ENCODE data around the gene PLXNC1.

The PLXNC1 gene

DNA sequence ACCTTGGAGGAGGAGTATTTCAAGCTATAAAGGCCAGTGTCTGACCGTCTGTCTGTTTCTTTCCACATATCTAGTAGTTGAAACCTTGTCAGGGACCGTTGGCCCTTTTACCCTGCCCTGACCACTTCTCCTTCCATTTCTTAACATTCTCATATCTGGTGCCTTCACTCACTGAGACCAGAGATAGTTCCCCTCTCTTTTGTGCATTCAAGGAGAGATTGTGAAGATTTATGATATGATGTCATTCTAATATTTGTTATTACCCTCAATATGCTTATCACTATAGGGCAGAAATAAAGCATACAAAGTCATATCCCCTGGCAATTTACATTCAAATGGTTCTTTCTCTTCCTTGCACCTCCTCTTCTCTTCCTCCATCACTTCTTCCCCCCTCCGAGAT lies 83.3 kb downstream of the PLXNC1 start:
- H3K4me1 ChIP-seq (ENCODE audit: insufficient read depth, low read length), result no peaks in the 10 kb centered on the region
- H3K27ac ChIP-seq (ENCODE audit: low read depth, low read length), result no peak overlapping the region
- H3K9ac ChIP-seq (ENCODE audit: low read length), result no peak overlapping the region
- no peaks in the 10 kb centered on the region for H3K27me3 ChIP-seq (ENCODE audit: control insufficient read depth in 1 of 2, insufficient read depth in 2 of 2, low read length in 2 of 2)
- H3K4me3 ChIP-seq (ENCODE audit: low read depth in 1 of 2, low read length in 2 of 2), result no peak overlapping the region
- H3K36me3 ChIP-seq (ENCODE audit: insufficient read depth, low read length), result no peaks in the 10 kb centered on the region
- no peaks in the 10 kb centered on the region for H3K9me3 ChIP-seq (ENCODE audit: low read length)

DNA sequence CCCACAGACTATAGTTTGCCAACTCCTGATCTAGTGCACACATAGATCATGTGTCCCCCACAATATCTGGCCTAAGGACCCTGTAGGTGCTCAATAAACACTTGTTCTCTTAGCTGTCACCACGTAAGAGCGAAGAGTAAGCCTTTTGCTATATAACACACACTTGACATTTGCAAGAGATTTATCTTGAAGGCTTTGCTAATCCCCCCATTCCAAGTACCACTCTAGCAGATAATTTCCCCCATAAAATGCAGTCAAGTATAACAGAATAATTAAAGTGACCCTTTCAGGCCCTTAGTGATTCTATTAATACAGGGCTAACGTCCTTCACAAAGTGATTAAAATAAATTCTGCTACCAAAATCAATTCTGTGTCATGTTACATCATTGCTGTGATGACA lies 87.5 kb downstream of the PLXNC1 start:
- Histone ChIP-seq H3K36me3 (ENCODE audit: insufficient read depth, low read length) (no peaks in the 10 kb centered on the region), H3K9me3 (ENCODE audit: low read length) (no peaks in the 10 kb centered on the region), H3K27ac (ENCODE audit: low read depth, low read length) (no peak overlapping the region), H3K4me1 (ENCODE audit: insufficient read depth, low read length) (no peaks in the 10 kb centered on the region), H3K9ac (ENCODE audit: low read length) (no peak overlapping the region), H3K4me3 (ENCODE audit: low read depth in 1 of 2, low read length in 2 of 2) (no peak overlapping the region), H3K27me3 (ENCODE audit: control insufficient read depth in 1 of 2, insufficient read depth in 2 of 2, low read length in 2 of 2) (no peaks in the 10 kb centered on the region)

DNA sequence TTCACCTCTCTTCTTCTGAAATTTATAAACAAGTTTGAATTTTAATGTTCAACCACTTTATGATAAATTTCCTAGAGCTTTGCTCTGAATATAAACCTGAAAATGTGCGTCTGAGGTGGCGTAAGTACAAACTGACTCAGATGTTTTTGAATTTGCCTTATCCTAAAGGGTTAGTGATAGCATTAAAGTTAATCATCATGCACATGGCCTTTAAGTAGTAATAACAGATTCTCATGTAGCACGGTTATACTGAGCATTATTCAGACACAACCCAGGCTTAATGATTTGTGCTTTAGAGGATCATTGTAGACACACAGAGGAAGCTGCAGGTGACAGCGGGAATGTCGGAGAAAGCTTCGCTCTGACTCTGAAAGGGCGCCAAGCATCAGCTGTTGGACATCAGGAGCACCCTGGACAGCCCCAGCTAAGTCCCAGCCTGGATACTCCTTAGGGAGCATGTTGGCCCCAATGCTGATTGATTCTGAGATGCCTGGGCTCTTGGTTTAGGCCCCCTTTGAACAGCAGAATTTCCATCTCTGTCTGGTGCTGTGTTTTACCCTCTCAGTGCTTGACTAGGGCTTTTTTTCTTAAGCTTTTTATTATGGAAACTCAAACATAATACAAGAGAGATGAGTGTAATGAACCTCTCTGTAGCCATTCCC lies 91.1 kb downstream of the PLXNC1 start:
- no peaks in the 10 kb centered on the region for H3K27me3 ChIP-seq (ENCODE audit: control insufficient read depth in 1 of 2, insufficient read depth in 2 of 2, low read length in 2 of 2)
- H3K9ac ChIP-seq (ENCODE audit: low read length), result no peak overlapping the region
- H3K4me3 ChIP-seq (ENCODE audit: low read depth in 1 of 2, low read length in 2 of 2), result no peak overlapping the region
- no peaks in the 10 kb centered on the region for H3K9me3 ChIP-seq (ENCODE audit: low read length)
- H3K27ac ChIP-seq (ENCODE audit: low read depth, low read length), result no peak overlapping the region
- no peaks in the 10 kb centered on the region for H3K4me1 ChIP-seq (ENCODE audit: insufficient read depth, low read length)
- no peaks in the 10 kb centered on the region for H3K36me3 ChIP-seq (ENCODE audit: insufficient read depth, low read length)

DNA sequence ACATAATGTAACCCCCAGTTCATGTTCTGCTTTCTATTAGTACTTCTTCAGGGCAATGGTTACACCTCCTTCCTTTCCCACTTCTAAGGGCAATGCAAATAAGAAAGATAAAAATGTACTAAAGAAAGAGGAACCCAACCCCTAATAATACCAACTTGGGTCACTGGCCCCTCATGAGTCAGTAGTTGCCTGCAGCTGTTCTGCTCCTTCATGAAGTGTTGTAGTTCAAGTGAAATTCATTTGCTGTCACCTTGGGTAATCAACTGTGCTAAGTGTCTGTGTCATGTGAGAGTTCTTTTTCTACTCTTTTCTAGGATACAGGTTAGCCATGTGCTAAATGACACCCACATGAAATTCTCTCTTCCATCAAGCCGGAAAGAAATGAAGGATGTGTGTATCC lies 91.8 kb downstream of the PLXNC1 start:
- Histone ChIP-seq H3K36me3 (ENCODE audit: insufficient read depth, low read length) (no peaks in the 10 kb centered on the region), H3K27ac (ENCODE audit: low read depth, low read length) (no peak overlapping the region), H3K4me1 (ENCODE audit: insufficient read depth, low read length) (no peaks in the 10 kb centered on the region), H3K9ac (ENCODE audit: low read length) (no peak overlapping the region), H3K27me3 (ENCODE audit: control insufficient read depth in 1 of 2, insufficient read depth in 2 of 2, low read length in 2 of 2) (no peaks in the 10 kb centered on the region), H3K4me3 (ENCODE audit: low read depth in 1 of 2, low read length in 2 of 2) (no peak overlapping the region), H3K9me3 (ENCODE audit: low read length) (no peaks in the 10 kb centered on the region)

DNA sequence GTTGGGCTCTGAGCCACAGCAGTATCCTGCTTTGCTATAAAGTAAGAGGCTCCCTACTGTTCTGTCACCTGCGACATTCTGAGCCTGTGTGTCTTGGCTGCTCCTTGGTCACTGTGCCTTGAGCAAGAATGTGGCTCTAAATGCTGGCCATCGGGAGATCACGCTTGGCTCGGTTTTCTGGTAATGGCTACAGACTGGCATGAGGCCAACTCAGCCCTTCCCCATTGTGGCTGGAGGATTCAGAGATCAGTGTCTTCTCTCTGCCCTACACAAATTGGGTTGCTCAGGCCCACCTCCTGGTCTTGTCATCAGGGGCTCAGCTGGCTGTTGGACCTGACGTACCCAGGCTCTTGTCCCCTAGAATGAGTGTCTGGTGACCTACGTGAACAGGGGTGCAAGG lies 94.5 kb downstream of the PLXNC1 start:
- Histone ChIP-seq H3K4me3 (ENCODE audit: low read depth in 1 of 2, low read length in 2 of 2) (no peak overlapping the region), H3K27me3 (ENCODE audit: control insufficient read depth in 1 of 2, insufficient read depth in 2 of 2, low read length in 2 of 2) (no peaks in the 10 kb centered on the region), H3K36me3 (ENCODE audit: insufficient read depth, low read length) (no peaks in the 10 kb centered on the region), H3K9ac (ENCODE audit: low read length) (no peak overlapping the region), H3K9me3 (ENCODE audit: low read length) (no peaks in the 10 kb centered on the region), H3K4me1 (ENCODE audit: insufficient read depth, low read length) (no peaks in the 10 kb centered on the region), H3K27ac (ENCODE audit: low read depth, low read length) (no peak overlapping the region)

DNA sequence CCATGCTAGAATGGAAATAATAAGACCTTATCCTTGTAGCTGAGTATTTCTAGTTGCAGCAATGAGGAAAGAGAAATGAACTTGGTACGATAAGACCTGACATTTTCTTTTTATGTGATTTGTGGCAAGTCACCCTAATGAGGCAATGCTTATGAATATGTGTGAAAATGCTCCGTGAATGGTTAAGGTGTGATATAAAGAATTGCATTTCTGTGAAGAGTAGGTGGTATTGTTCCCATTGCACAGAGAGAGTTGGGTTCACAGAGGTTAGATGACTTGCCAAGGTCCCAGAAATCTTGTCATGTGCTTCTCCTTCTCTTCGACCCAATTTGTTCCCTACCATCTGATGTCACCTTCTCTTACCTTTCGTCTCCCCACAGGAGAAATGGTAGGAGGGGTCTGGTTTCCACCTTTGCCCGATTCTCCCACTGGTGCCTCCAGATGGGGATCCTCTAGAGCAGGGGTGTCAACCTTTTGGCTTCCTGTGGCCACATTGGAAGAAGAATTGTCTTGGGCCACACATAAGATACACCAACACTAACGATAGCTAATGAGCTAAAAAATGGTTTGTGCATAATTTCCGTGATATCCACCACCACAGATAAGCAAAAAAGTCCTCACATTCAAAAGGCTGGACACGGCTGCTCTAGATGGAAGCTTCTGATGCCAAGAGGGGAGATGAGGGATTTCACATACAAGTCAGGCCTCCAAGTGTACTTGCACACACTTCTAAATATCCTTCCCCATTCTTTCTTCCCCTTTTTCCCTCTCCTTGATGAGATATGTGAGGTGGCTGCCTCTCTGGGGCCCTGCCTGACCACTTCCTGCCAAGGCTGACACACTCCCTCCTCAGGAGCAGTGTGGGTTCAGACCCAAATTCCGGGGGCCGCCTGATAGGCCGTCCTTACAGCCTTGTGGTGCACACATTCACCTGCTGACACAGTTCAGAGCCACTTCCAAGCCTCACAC lies 96.1 kb downstream of the PLXNC1 start:
- Histone ChIP-seq H3K4me1 (ENCODE audit: insufficient read depth, low read length) (no peaks in the 10 kb centered on the region), H3K4me3 (ENCODE audit: low read depth in 1 of 2, low read length in 2 of 2) (no peak overlapping the region), H3K36me3 (ENCODE audit: insufficient read depth, low read length) (no peaks in the 10 kb centered on the region), H3K9me3 (ENCODE audit: low read length) (no peaks in the 10 kb centered on the region), H3K9ac (ENCODE audit: low read length) (no peak overlapping the region), H3K27me3 (ENCODE audit: control insufficient read depth in 1 of 2, insufficient read depth in 2 of 2, low read length in 2 of 2) (no peaks in the 10 kb centered on the region), H3K27ac (ENCODE audit: low read depth, low read length) (no peak overlapping the region)

DNA sequence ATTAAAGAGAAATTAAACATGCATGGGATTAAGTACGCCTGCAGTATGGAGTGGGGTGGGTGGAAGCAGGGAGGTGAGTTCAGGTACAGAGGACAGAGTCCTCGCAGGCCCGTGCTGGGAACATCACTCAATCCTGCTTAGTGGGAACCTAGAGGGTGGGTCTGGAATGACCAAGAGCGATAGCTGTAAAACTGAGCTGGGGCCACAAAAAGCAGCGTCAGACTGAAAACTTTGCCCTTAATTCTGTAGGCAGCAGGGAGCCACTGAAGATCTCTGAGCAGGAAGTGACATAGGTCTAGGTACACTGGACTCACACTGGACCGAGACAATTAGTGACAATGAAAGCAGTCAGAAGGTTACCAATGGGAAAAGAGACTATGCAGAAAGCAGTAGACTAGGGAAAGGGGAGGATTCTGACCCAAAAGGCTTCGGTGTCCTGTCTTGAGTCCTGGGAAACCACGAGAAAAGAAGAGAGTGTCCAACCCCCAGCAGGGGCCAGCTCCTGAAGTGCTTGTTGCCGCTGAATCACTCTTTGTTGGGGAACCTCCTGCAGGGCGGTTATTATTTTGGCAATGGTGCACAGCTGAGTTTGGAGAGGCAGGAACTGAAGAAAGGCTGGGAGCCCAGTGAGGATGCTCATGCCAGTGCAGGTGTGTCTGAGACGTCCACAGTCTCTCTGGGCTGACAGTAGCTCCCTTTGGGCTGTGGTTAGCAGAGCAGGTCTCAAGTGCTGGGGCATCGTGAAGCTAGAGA lies 97.4 kb downstream of the PLXNC1 start:
- no peak overlapping the region for H3K4me3 ChIP-seq (ENCODE audit: low read depth in 1 of 2, low read length in 2 of 2)
- H3K4me1 ChIP-seq (ENCODE audit: insufficient read depth, low read length), result no peaks in the 10 kb centered on the region
- H3K27me3 ChIP-seq (ENCODE audit: control insufficient read depth in 1 of 2, insufficient read depth in 2 of 2, low read length in 2 of 2), result no peaks in the 10 kb centered on the region
- H3K9ac ChIP-seq (ENCODE audit: low read length), result no peak overlapping the region
- H3K36me3 ChIP-seq (ENCODE audit: insufficient read depth, low read length), result no peaks in the 10 kb centered on the region
- H3K27ac ChIP-seq (ENCODE audit: low read depth, low read length), result no peak overlapping the region
- H3K9me3 ChIP-seq (ENCODE audit: low read length), result no peaks in the 10 kb centered on the region

DNA sequence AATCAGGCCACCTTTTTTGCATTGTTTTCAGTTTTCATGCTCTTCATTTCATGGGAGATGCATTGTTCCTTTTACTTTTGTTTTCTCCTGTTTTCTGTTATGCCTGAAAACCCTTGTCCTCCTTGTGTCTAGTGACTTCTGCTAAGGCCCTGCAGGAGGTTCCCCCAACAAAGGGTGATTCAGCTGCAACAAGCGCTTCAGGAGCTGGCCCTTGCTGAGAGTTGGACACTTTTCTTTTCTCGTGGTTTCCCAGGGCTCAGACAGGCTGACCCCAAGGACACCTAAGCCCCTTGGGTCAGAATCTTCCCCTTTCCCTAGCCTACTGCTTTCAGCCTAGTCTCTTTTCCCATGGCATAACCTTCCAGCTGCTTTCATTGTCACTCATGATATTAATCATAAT lies 98.9 kb downstream of the PLXNC1 start:
- H3K9ac ChIP-seq (ENCODE audit: low read length), result no peak overlapping the region
- H3K4me3 ChIP-seq (ENCODE audit: low read depth in 1 of 2, low read length in 2 of 2), result no peak overlapping the region

DNA sequence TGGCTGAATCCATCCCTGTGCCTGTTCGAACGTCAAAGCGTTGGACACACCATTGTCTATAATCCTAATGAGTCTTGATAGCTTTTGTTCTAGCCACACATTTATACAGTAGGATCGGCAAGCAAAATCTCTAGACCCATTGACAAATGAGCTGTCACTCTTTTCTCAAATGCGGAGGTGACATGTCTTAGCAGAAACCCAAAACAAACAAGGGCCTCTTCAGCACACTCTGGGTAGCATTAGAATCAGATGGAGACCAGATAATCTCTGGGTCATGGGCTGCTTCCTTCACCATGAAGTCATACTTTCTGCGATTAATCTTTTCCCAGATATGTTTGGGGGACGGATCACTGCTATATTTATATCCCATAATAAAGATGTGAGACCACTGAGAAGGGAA lies 100.2 kb downstream of the PLXNC1 start:
- Histone ChIP-seq H3K9ac (ENCODE audit: low read length) (no peak overlapping the region), H3K9me3 (ENCODE audit: low read length) (no peaks in the 10 kb centered on the region), H3K4me3 (ENCODE audit: low read depth in 1 of 2, low read length in 2 of 2) (no peak overlapping the region), H3K27ac (ENCODE audit: low read depth, low read length) (no peak overlapping the region), H3K4me1 (ENCODE audit: insufficient read depth, low read length) (no peaks in the 10 kb centered on the region), H3K36me3 (ENCODE audit: insufficient read depth, low read length) (no peaks in the 10 kb centered on the region), H3K27me3 (ENCODE audit: control insufficient read depth in 1 of 2, insufficient read depth in 2 of 2, low read length in 2 of 2) (no peaks in the 10 kb centered on the region)

More for the DNA sequence above, 98.9 kb downstream of the PLXNC1 start:
- no peaks in the 10 kb centered on the region for H3K4me1 ChIP-seq (ENCODE audit: insufficient read depth, low read length)
- no peaks in the 10 kb centered on the region for H3K27me3 ChIP-seq (ENCODE audit: control insufficient read depth in 1 of 2, insufficient read depth in 2 of 2, low read length in 2 of 2)
- H3K27ac ChIP-seq (ENCODE audit: low read depth, low read length), result no peak overlapping the region
- H3K9me3 ChIP-seq (ENCODE audit: low read length), result no peaks in the 10 kb centered on the region
- no peaks in the 10 kb centered on the region for H3K36me3 ChIP-seq (ENCODE audit: insufficient read depth, low read length)

DNA sequence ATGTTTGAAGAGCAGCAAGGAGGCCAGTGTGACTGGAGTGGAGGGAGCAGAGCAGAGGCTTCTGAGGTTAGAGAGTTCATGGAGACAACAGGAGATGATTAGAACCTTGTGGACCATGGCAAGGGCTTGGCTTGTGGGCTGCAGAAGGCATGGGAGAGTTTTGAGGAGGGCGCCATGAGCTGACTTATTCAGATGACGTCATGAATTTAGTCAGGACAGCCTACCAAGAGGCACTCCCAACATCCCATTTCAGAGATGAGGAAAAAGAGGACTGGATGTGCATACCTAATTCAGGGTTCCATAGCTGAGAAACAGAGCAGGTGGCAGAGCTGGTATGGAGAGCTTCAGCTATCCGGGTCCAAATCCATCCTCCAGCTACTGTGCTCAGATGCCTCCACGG lies 101.8 kb downstream of the PLXNC1 start:
- no peaks in the 10 kb centered on the region for H3K36me3 ChIP-seq (ENCODE audit: insufficient read depth, low read length)
- no peak overlapping the region for H3K27ac ChIP-seq (ENCODE audit: low read depth, low read length)
- H3K9me3 ChIP-seq (ENCODE audit: low read length), result no peaks in the 10 kb centered on the region
- no peak overlapping the region for H3K4me3 ChIP-seq (ENCODE audit: low read depth in 1 of 2, low read length in 2 of 2)
- H3K27me3 ChIP-seq (ENCODE audit: control insufficient read depth in 1 of 2, insufficient read depth in 2 of 2, low read length in 2 of 2), result no peaks in the 10 kb centered on the region
- H3K9ac ChIP-seq (ENCODE audit: low read length), result no peak overlapping the region
- H3K4me1 ChIP-seq (ENCODE audit: insufficient read depth, low read length), result no peaks in the 10 kb centered on the region

DNA sequence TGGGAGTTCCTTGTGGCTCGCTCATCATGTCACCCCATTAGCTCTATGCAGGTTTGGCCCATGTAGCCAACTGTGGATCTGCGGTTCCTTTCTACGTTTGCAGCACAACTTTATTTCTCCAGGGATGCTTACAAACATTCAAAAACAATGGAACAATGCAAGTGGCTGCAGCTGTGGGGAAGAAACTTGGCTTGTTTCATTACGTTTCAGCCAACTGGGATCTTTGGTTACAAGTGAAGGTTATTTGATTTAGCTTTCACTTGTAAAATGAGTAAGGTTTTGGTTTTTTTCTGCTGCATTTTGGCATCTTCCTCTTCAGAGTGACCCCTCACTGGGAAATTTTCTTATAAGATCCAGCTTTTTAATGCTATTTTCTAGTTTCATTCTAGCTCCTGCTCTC lies 105.9 kb downstream of the PLXNC1 start:
- Histone ChIP-seq H3K27me3 (ENCODE audit: control insufficient read depth in 1 of 2, insufficient read depth in 2 of 2, low read length in 2 of 2) (no peaks in the 10 kb centered on the region), H3K9me3 (ENCODE audit: low read length) (no peaks in the 10 kb centered on the region), H3K4me1 (ENCODE audit: insufficient read depth, low read length) (no peaks in the 10 kb centered on the region), H3K36me3 (ENCODE audit: insufficient read depth, low read length) (no peaks in the 10 kb centered on the region), H3K27ac (ENCODE audit: low read depth, low read length) (no peak overlapping the region), H3K4me3 (ENCODE audit: low read depth in 1 of 2, low read length in 2 of 2) (no peak overlapping the region), H3K9ac (ENCODE audit: low read length) (no peak overlapping the region)

All from muscle layer of colon (tissue), 2 donors.